Ovary (tissue), 3 donors: Measurements from ENCODE around the gene GRHPR.

ENCODE experiments used
- CTCF ChIP-seq, 3 donors: fragments of 450-650 bp in 2 of 3; fragments of 200-600 bp in 1 of 3; IDR thresholded peaks; one replicate each; pipeline versions ENCODE4 v1.5.1 to v1.8.0; 2016 to 2022; ENCODE audit warnings: antibody characterized with exemption in 3 of 3, mild to moderate bottlenecking in 1 of 3
- EP300 ChIP-seq: sonication (generic); formaldehyde crosslinking; IDR thresholded peaks from one replicate; pipeline ENCODE4 v1.6.1; 2017; ENCODE audit warnings: antibody characterized with exemption
- POLR2A ChIP-seq: fragments of 450-650 bp; IDR thresholded peaks from one replicate; pipeline ENCODE4 v1.6.1; 2017; ENCODE audit warnings: antibody characterized with exemption, mild to moderate bottlenecking, moderate library complexity
- donor health status: DM: no; HTN: no; CAD: no.

- TF ChIP-seq CTCF (IDR thresholded peaks at IDR 0.05) (no peak), POLR2A (no peak), EP300 (no peak)
Observed at GRCh38 chr9:37381094-37381741, 41.3 kb upstream of the GRHPR start.
